IPS DF 6.9 (cell line): ENCODE results near the gene TANC1.
"Not testable (repeated sequence)": the region's sequence is repeated elsewhere in the genome, so short reads cannot be mapped to it uniquely, and the experiment has no call there.

Experiments
- DNase-seq: peaks from one replicate; pipeline ENCODE4 v3.0.0-alpha.2; 2013; ENCODE audit warnings: low read depth, low spot score
- H3K27ac ChIP-seq: one replicate; pipeline ENCODE4 v1.5.1; 2013; ENCODE audit warnings: low read length, control low read depth
- H3K27me3 ChIP-seq: 2 replicates; pipeline ENCODE4 v1.6.1; 2013; ENCODE audit warnings: mild to moderate bottlenecking, low read length; ENCODE audit not compliant: control insufficient read depth, insufficient read depth
- H3K36me3 ChIP-seq: 2 replicates; pipeline ENCODE4 v1.6.1; 2013; ENCODE audit warnings: low read length; ENCODE audit not compliant: control insufficient read depth, insufficient read depth
- H3K4me1 ChIP-seq: 2 replicates; pipeline ENCODE4 v1.6.1; 2013; ENCODE audit warnings: low read length; ENCODE audit not compliant: control insufficient read depth, insufficient read depth
- H3K4me3 ChIP-seq: 2 replicates; pipeline ENCODE4 v1.5.1; 2013; ENCODE audit warnings: mild to moderate bottlenecking, low read length
- H3K9me3 ChIP-seq: 2 replicates; pipeline ENCODE4 v1.6.1; 2013; ENCODE audit warnings: low read length, inconsistent platforms; ENCODE audit not compliant: control insufficient read depth, insufficient read depth
- WGBS: extraction: QIAGEN DNeasy Blood & Tissue Kit; methylation state at CpG from one replicate; pipeline ENCODE4 v1.1.7; 2013; ENCODE audit warnings: mixed read lengths, missing lambda C conversion rate; ENCODE audit not compliant: insufficient read length, insufficient coverage; 5-methylcytosine and 5-hydroxymethylcytosine counted together

Gene TANC1

DNA sequence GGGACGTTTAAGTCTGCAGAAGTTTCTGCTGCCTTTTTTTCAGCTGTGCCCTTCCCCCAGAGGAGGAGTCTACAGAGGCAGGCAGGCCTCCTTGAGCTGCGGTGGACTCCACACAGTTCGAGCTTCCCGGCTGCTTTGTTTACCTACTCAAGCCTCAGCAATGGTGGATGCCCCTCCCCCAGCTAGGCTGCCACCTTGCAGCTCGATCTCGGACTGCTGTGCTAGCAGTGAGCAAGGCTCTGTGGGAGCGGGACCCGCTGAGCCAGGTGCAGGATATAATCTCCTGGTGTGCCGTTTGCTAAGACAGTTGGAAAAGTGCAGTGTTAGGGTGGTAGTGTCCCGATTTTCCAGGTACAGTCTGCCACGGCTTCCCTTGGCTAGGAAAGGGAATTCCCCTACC is 72.9 kb downstream of the TANC1 start:
- not testable (repeated sequence) for H3K9me3 ChIP-seq, H3K4me3 ChIP-seq, H3K27me3 ChIP-seq, H3K27ac ChIP-seq, H3K4me1 ChIP-seq, DNase-seq, H3K36me3 ChIP-seq
- no CpG with 5 or more reads among the region's 11 CpGs for WGBS

DNA sequence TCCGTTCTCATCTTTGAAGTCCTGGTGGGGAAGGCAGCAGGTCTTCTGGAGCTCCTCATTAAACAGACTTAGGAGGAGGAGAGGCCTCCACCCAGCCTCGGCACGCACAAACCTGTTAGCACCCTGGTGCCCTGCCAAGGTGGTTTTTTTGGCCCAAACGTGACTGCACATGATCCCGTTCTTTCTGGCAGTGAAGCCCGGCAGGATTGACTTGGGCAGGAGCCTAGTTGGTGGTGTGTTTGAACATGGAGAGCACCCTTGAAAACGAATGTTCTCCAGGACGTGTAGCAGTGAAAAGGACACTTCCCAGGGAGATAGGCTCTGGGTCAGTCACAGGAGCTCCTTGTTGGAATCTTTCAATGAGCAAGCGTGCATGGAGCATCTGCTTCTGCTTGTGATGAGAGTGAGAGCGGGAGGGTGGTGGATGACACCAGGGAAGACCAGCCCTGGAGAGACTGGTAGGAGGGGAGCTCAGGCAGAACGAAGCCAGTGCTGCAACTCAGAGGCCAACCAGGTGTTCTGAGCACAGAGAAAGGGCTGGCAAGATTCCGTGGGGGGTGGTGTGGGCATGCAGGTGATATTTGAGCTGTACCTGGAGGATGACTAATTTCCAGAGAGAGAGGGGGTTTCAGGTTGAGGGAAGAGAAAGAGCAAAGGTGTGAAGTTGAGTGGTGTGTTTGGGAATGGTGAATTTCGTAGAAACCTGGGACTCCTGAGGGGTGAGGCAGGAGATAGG is 73.8 kb downstream of the TANC1 start:
- WGBS, result 100% methylated on average over 1 of the region's 13 CpGs
- no peak for DNase-seq

DNA sequence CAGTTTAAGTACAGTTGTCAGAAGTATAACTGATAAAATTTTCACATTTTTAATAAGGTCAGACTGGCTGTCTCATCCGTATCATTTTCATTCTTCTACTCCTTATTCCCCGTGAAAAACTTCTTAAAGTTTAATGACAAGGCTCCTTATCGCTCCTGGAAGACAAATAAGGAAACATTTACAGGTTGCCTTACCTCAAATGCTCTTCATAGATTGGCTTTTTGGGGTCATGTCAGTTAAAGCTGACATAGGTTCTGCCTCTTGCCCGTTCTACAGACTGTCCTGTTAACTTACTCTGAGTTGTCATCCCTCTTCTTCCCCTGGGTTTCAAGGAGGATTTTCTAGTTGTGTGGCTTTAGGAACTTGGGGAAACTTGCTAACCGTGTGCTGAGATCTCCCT is 75.3 kb downstream of the TANC1 start:
- Histone ChIP-seq H3K27me3 (no peaks in the 10 kb centered on the region), H3K4me3 (no peak overlapping the region), H3K36me3 (no peaks in the 10 kb centered on the region; the same call in 1 of the 2 replicates), H3K4me1 (no peaks in the 10 kb centered on the region), H3K9me3 (no peaks in the 10 kb centered on the region; the same call in 1 of the 2 replicates), H3K27ac (no peak overlapping the region)
- WGBS, result no CpG with 5 or more reads among the region's 5 CpGs
- DNase-seq, result no peak

More for the DNA sequence above, 73.8 kb downstream of the TANC1 start:
- Histone ChIP-seq H3K4me3 (no peak overlapping the region), H3K4me1 (no peaks in the 10 kb centered on the region), H3K27ac (no peak overlapping the region), H3K27me3 (no peaks in the 10 kb centered on the region), H3K9me3 (no peaks in the 10 kb centered on the region; the same call in 1 of the 2 replicates), H3K36me3 (no peaks in the 10 kb centered on the region; the same call in 1 of the 2 replicates)

DNA sequence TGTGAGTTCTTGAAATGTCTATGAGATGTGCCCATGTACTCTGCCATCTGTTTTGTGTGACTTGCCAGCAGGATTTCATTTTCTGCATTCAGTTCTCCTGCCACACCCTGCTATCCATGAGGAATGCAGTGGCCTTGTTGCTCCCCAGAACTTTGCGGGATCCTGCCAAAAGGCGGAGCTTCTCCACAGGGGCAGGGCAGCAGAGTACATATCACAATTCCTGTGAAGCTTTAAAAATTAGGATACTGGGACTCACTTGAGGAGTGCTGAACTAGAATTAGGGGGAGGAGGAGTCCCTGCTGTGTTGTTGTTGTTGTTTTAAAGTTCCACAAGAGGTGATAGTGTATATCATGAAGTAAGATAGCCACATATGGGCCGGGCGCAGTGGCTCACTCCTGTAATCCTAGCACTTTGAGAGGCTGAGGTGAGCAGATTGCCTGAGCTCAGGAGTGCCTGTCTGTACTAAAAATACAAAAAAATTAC is 76.4 kb downstream of the TANC1 start:
- no peaks in the 10 kb centered on the region; the same call in 1 of the 2 replicates for H3K36me3 ChIP-seq
- no peaks in the 10 kb centered on the region; the same call in 1 of the 2 replicates for H3K9me3 ChIP-seq
- no peak overlapping the region for H3K27ac ChIP-seq
- WGBS, result no CpG with 5 or more reads among the region's 4 CpGs
- no peaks in the 10 kb centered on the region for H3K27me3 ChIP-seq
- H3K4me3 ChIP-seq, result no peak overlapping the region
- no peak for DNase-seq
- H3K4me1 ChIP-seq, result no peaks in the 10 kb centered on the region

DNA sequence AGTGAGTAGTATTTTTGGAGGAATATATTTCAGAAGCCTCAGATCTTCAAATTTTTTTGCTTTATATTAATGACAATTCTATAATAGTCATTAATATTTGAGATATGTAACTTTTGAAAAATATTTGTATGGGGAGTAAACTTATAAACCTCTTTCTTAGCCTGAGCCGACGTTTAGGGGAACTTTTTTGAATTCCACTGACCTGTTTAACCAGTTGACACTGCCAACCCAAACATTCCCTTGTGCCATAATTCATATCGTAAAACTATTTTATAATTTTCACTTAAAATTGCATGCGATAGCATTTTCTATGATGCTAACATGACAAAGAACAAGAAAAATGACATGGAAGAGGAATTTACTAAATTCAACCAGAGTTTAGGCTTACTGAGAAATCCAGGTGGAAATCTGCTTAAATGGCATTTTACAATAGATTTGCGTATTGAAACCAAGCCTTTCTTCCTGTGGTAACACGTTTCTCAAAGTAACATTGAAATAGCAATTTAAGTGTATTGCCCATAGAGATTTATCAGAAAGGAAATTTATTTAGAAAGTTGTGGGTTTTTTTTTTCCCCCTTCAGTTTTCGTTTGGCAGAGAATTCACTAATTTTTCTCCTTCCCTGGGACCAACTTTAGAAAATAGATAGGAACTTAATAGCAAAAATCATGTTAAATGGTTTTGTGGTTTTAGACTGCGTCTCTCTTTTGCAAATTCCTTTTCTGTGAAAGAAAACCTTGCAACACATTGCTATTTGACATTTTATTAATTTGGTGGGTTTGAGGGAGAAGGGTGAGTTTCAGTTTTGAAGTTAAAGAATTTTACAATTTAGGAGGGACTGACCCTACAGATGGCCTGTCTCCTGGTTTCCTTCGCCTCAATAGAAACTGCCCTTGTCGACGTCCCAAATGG is 77.4 kb downstream of the TANC1 start:
- Histone ChIP-seq H3K9me3 (no peaks in the 10 kb centered on the region; the same call in 1 of the 2 replicates), H3K36me3 (no peaks in the 10 kb centered on the region; the same call in 1 of the 2 replicates), H3K27ac (no peak overlapping the region), H3K4me1 (no peaks in the 10 kb centered on the region), H3K27me3 (no peaks in the 10 kb centered on the region), H3K4me3 (no peak overlapping the region)
- no peak for DNase-seq
- WGBS, result 100% methylated on average over 2 of the region's 11 CpGs

DNA sequence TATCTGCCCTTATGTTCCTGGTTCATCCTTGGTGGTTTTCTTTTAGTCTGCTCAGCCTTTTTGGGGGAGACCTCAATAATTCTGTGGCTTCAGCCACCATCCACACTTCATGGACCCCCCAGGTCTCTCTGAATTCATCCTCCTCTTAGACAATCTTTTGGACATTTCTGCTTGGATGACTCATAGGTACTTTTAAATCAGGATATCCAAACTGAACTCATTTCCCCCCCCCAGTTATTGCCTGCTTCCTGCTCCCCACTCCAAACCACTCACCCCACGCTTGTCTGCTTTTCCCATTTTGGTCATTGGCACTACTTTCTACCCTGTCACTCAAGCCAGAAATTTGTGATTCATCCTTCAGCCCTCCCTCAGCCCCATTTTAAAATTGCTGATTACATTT is 78.5 kb downstream of the TANC1 start:
- no CpG with 5 or more reads among the region's 1 CpG for WGBS
- no peak for DNase-seq

GRCh38 chr2:159050426-159050825 is 82.0 kb downstream of the TANC1 start:
- no peaks in the 10 kb centered on the region for H3K36me3 ChIP-seq
- H3K4me1 ChIP-seq, result no peaks in the 10 kb centered on the region

More for the DNA sequence above, 78.5 kb downstream of the TANC1 start:
- Histone ChIP-seq H3K4me3 (no peak overlapping the region), H3K27me3 (no peaks in the 10 kb centered on the region), H3K36me3 (no peaks in the 10 kb centered on the region), H3K4me1 (no peaks in the 10 kb centered on the region), H3K9me3 (no peaks in the 10 kb centered on the region), H3K27ac (no peak overlapping the region)

DNA sequence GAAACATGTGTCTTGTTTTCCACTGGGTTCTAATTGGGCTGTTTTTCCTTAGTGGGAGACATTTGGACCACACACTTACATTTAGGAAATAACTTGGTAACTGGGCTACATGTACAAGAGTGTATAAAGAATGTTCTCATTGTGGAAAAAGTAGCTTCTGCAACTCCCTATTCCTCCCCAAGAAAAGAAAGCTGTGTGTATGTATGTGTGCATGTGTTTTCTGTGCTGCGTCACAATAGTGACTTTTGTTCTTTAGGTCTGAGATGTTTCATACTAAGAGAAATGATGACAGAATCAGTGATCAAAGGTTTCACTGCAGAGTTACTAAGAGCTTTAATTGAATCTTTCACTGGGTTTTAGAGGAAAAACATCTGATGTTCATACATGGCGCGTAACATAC is 82.7 kb downstream of the TANC1 start:
- DNase-seq, result no peak
- Histone ChIP-seq H3K9me3 (no peaks in the 10 kb centered on the region), H3K4me3 (no peak overlapping the region), H3K36me3 (no peaks in the 10 kb centered on the region), H3K27me3 (no peaks in the 10 kb centered on the region), H3K4me1 (no peaks in the 10 kb centered on the region), H3K27ac (no peak overlapping the region)
- WGBS, result no CpG with 5 or more reads among the region's 3 CpGs

More at GRCh38 chr2:159050426-159050825, 82.0 kb downstream of the TANC1 start:
- Histone ChIP-seq H3K4me3 (no peak overlapping the region), H3K27ac (no peak overlapping the region), H3K9me3 (no peaks in the 10 kb centered on the region), H3K27me3 (no peaks in the 10 kb centered on the region)
- DNase-seq, result no peak
- WGBS, result 100% methylated on average over 1 of the region's 1 CpG

DNA sequence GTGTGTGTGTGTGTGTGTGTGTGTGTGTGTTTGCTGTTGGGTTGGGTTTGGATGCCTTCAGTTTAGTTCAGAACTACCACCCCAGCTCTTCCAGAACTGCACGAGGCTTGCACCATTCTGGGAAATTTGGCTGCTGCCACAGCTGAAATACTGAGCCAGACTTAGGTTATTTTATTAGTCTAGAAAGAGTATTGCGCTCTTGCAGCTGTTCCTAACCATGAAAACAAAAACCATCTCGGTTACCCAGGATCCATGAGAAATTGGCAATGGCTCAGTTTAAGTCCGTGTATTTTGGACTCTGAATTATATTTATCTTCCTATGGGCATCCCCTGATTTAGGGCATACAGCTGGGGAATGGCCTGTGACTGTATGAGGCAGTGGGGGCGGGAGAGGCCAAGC is 83.2 kb downstream of the TANC1 start:
- H3K4me1 ChIP-seq, result no peaks in the 10 kb centered on the region
- no peaks in the 10 kb centered on the region for H3K9me3 ChIP-seq
- DNase-seq, result no peak
- H3K4me3 ChIP-seq, result no peak overlapping the region
- no peak overlapping the region for H3K27ac ChIP-seq
- no peaks in the 10 kb centered on the region for H3K27me3 ChIP-seq
- H3K36me3 ChIP-seq, result no peaks in the 10 kb centered on the region
- no CpG with 5 or more reads among the region's 5 CpGs for WGBS

GRCh38 chr2:159052157-159052601 is 83.7 kb downstream of the TANC1 start:
- DNase-seq, result no peak
- Histone ChIP-seq H3K27me3 (no peaks in the 10 kb centered on the region), H3K4me1 (no peaks in the 10 kb centered on the region), H3K4me3 (no peak overlapping the region), H3K9me3 (no peaks in the 10 kb centered on the region), H3K36me3 (no peaks in the 10 kb centered on the region), H3K27ac (no peak overlapping the region)
- no CpG with 5 or more reads among the region's 5 CpGs for WGBS
